ENCODE results near the gene SASH1.

Gene SASH1

DNA sequence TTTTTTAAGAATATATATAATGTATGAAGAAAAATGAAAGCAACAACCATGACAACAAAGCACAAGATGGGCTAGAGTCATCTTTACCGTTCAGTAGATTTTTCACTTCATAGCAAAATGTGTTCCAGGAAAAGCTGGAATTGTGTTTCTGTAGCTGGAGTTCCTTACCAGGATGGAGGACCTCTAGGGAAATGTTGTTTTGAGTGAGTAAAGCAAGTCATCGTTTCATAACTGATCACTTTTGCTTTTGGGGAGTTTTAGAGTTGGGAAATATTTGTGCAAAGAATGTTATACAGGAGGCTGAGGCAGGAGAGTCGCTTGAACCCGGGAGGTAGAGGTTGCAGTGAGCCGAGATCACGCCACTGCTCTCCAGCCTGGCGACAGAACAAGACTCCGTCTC, 151.6 kb downstream of the SASH1 start:
- no peak for DNase-seq (ENCODE audit: low read depth, low spot score)

DNA sequence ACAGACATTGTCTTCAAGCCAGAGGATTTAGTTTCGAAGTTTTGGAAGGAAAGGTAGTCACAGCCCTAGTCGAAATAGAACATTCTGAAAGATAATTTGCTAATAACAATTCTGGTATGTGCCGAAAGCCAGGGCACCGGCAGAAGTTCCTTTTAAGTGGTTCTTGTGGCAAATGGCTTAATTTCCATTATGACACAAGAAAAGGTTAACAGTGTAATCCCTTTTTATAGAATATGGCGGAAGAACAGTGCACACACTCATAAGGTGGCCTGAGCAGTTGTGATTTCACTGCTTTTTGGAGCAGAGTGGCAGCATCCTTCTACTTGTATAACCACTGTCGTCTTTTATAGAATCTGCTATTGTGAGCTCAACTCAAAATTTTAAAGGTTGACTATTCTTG, 152.4 kb downstream of the SASH1 start:
- no peak for DNase-seq (ENCODE audit: low read depth, low spot score)

DNA sequence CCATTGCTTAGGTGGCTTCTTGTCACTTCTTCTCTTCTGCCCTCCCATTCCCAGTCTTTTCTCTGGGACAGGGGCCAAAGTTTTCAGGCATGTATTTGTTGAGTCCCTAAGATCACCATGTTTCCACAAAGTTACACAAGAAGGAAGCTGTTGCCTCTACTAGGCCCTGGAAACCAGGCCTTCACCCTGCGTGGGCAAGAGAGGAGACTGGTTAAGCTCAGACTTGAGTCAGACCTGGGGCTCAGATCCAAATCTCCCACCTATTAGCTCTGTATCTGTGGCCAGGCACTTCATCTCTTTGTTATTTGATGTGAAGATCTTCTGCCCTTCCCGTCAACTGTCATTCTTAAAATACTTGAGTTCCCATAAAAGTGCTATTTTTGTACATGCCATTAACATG, 154.6 kb downstream of the SASH1 start:
- no peak for DNase-seq (ENCODE audit: low read depth, low spot score)

DNA sequence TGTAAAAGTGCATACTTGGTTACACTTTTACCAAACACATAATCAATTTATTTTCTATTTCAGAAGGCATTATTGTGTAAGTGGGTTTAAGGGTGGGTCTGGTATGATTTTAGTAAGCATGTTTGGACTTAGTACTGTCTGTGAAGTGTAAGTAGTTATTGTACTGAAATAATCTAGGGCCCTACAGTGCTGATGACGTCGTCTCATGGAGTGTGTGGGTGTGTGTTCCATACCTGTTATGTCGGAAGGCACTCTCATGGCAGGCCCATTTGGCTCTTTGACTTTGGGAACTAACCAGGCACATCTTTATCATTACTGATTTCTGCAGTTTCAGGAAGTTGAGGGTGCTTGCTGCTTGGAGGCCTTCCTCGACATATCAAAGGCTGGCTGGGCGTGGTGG, 155.1 kb downstream of the SASH1 start:
- DNase-seq (ENCODE audit: low read depth, low spot score): no peak

DNA sequence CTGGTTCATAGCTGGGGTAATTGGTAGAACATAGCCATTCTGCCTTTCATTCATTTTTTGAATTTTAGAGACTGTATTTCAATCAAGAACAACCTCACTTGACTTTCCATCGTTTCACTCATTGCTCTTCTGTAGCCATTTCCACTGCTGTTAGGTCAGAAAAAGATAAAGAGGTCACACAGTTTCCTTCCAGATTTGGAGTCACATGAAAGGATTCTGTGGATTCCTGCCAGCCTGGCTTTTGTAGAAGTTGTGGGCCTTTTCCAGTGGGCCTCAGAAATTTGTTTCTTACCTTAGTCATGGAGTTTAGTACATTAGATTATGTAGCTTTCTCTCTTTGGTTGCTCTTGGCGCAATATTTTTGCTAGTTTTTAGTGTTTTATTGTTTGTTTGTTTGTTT, 157.8 kb downstream of the SASH1 start:
- no peak for DNase-seq (ENCODE audit: low read depth, low spot score)

DNA sequence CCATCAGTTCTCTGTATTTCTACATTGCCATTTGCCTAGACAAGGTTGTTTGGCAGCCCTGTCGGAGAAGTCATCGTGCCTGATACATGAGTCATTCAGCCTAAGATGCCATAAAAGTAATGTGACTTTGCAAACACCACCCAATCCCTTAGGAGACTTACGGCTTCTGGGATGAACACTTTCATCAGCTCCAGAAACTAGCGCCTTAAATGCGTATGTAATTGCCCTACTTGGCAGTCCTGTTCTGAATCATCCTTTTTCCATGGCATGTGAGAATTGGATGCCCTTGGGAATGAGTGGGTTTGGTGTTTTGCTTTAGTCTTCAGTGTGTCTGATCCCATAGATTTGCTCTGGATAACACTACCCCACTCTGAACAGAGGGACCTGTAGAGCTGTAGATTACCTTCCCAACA, 158.5 kb downstream of the SASH1 start:
- no peak for DNase-seq (ENCODE audit: low read depth, low spot score)

DNA sequence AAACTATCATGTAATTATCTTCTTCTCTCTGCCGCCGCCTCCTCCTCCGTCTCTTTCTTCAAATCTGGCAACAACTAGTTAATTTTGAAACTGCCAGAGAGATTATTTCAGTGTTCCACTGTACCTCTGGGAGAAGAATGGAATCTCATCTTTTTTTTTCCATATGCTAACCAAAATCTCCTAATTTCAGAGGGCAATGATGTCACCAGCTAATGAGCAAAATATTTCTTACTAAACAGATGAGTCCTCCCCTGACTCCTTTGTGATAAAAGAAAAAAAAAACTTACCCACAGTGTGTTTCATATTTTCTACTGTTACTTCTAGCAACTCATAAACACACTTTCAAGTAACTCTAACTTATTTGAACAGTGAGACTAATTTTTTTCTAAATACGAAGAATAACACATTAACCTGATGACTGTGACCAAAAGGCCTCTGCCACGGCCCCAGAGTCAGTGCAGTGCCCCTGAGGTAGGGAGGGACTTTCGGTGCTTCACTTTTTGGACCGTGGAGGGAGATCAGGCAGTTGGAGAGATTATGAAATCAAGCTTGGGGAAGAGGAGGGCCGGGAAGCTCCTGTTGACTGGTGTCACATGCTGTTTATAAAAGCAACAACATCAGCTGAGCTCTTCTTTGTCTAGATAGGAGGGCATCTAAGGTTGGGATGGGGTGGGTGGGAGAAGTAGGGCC, 159.6 kb downstream of the SASH1 start:
- no peak for DNase-seq (ENCODE audit: low read depth, low spot score)

DNA sequence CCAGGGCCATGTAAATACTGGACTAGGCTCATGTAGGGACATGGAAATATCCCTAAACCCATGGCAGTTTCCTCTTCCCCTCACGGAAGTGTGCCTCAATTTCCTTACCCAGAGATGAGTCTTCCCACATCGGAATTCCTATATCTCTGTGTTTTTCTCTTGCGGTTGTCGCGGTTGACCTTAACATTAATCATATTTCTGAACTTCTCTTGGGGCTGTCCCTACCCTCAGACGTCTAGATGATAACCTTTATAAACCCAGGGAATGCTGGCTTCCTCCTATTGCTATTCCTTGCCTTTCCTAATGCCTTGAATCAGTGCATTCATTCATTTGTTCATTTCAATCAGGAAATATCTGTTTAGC, 160.1 kb downstream of the SASH1 start:
- no peak for DNase-seq (ENCODE audit: low read depth, low spot score)

DNA sequence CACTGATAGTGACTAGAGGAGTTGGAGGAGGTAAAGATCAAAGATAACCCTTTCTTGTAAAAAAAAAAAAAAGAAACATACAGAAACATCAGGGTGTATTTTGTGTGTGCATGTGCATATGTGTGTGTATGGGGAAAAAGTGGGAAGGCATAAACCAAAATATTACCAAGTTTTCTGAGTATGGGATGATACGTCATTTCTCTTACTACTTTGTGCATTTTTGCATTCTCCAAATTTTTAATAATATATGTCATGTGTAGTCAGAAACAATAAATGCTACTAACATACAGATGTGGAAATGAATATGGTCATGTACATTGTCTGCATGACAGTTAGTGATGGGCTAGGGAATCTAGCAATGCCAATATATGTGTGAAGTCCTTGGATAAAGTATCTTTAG, 161.1 kb downstream of the SASH1 start:
- no peak for DNase-seq (ENCODE audit: low read depth, low spot score)

DNA sequence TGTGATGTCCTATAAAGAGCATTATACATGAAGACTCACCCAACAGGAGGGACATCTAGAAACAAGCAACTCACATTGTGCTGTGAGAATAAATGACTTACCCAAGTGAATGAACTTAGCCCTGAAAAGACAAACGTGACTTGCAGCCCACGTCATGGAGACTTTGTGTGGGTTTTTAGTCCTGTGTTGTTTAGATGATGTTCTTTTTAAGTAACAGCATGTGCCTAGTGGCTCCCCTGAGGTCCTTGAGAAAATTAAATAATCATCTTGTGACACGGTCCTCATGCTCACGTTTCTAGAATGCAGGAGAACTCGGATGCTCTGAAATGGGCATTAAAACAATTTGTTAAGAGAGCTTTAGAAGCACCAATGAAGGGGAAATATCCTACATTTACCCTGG, 165.1 kb downstream of the SASH1 start:
- no peak for DNase-seq (ENCODE audit: low read depth, low spot score)

DNA sequence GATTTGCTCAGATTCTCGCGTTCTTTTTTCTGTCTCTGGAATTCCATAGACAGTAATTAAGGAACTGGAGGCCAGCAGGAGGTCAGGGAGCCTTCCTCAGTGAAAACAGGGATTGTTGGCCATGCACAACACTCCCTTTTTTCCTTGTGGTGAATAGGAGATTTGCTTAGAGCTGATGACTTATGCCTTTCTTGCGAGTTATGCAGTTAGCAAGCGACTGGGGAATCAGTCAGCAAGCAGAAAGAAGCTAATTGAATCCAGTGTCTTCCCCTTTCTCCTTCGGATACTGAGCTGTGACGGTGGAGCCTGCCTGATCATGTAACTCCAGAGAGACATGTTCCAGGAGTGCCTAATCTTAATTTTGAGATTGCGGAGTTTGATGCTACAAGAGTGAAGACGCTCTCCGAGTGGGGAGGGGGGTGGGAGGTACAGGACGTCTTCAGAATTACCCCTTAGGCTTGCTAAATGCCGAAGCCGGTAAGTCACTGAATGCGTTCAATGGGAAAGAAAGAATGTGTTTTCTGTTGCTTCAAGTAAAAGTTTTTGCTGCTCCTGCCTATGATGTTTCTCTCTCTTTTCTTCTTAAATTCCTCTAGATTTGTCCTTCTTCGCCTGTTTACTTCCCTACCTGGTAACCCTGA, 165.9 kb downstream of the SASH1 start:
- DNase-seq (ENCODE audit: low read depth, low spot score): no peak

DNA sequence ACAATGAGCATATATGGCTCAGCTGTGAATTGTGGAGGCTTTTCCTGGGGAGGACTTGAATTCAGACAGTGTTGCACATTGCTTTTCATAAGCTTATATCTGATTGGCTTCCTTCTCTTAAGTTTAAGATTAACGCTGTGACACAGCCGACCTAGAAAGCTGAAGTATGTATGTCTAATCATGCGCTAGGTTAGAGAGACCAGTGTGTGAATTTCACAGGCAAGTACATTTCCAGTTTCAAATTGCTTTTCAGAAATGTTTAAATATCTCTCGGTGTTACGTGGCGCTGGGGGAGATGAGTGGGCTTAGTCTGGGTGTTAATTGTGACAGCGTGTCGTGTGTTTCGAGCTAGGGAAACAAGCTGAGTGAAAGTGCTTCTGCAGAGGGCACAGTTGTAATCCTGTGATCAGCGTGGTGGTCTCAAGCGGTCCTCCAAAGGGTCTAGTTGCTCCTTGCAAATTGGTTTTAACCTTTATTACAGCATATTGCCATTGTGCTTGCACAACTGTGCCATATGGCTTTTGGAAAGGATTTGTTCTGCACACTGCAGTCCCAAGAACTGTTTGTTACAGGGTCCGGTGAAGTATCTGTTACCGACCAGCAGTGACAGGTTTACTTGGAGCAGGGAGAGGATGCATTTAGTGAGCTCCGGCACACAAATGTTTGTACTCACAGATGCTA, 166.6 kb downstream of the SASH1 start:
- DNase-seq (ENCODE audit: low read depth, low spot score): no peak

DNA sequence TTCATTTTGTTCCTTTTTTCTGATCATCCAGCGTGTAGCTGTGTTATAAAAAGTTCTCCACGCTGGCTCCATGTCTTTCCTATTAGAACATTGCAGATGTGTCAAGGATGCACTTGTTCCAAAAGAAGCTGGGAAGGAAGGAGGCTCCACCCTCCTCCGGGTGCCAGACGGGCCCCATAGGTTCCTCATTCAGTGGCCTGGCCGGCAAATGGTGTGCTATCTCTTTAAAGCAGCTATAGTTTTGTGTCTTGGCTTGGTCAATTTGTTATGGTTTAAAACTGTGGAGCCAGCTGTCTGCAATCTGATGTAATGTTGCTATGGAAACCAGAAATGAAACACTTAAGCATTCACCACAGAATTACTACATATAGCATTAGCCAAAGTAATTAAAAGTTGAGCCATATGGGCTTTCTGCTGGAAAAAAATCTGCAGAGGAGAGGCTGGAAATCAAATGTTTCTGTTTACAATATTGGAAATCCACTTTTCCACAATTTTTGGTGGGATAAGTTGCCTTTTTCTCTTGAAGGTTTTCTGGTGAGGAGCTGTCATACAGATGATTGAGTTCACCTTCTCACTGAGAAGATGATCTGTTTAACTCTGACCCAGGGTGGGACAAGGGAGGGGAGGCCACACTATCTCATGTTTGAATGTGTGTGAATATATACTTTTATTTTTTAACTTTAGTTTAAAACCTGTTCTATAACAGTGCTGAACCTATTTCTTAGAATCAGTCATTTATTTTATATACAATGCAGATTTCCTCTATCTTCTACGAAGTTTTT, 167.4 kb downstream of the SASH1 start:
- DNase-seq (ENCODE audit: low read depth, low spot score): no peak

DNA sequence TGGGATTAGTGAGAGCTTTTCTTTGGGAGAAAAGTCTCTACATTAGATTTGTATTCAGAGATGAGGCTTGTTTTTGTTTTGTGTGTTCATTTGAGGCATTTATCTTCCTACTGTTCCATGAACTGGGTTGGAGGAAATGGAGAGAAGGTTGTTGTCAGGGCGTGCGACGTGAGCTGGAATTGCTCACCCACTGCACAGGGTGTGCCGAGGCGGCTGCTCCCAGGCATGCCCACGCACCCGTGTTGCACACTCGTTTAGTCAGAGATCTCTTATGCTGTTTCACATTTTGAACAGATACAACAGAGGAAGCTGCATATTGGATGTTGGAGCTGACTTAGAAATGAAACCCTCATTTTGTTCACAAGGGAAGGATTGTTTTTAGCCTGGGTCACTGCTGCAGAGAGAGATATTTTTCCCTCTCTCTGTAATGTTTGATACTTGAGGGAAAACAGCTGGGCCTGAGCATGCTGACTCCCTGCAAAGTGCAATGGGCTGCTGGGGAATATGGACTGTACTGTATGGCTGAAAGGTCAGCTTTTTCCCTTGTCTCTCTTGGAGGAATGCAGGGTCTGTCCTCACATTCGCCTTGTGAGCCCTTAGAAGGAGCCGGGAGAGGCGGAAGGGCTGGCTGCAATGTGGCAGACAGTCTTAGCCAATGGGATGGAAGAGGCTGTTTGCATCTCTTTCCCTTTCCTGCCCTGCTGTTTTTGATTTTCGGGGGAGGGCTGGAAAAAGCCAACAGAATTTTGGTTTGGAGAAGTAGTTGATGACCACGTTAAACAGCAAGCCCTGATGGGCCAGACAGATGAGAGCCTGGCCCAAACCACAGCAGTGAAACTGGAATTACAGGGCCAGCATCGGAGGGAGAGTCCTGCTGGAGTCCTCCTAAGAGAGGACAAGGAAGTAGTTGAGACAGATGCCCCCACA, 170.8 kb downstream of the SASH1 start:
- DNase-seq (ENCODE audit: low read depth, low spot score): no peak

DNA sequence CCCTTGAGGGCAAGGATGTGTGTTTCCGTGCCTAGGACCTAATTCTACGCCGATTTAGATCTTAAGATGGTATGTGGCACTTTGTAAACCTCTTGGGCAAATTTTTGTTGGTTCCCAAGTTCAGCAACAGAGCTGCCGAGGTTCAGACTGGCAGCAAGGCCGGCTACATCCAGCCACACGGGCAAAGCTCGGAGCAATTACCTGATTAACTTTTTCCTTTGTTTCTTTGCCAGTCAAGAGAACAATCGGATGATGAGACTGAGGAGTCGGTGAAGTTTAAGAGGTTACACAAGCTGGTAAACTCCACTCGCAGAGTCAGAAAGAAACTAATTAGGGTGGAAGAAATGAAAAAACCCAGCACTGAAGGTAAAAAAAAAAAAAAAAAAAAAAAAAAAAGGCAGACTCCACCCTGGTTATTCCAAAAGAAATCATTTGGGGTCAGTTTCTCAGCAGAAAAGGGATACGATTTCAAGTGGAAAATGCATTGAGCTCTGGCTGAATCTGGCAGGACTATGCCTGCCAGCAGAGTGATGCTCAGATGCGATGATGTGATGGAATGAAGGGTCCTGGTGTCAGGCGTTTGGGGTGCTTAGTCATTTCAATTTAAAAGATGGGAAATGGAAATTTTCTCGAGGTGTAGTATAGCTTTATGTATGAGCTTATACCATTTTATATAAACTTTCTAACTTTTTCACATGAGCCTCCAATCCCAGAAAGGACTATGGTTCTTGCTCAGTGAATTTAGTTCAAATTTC, 171.6 kb downstream of the SASH1 start:
- DNase-seq (ENCODE audit: low read depth, low spot score): no peak

DNA sequence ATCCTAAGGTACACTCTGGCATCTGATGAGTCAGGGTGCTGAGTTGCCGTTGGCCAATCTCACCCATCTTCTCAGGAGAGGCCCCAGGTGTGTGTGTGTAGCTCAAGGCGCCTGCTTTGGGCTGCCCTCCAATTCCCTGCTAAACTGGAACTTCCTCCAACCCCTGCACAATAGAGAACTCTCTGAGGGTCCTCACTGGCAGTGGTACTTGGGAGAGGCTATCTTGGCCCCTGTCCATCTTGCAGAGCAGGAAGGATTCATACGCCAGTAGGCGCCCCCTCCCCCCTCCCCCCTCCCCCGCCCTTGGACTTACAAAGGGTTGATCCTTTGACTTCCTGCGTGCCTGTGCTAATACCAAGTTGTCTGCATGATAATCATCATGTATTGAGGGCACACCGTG, 173.6 kb downstream of the SASH1 start:
- no peak for DNase-seq (ENCODE audit: low read depth, low spot score)

DNA sequence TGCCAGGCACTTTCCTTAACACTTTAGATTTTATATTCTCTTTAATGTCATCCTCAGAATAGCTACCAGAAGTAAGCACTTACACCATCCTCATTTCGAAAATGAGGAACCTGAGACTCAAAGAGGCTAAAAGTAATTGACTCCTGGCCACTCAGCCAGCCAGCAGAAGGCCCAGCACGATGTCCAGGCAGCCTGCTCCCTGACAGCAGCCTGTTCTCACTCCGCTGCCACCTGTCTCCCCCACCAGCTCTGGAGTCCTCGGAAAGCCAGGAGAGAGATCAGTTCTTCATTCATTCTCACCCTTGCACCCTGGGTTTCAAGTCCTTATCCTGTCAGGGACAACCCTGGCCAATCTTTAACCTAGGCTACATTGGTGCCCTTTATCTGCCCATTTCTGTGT, 174.0 kb downstream of the SASH1 start:
- no peak for DNase-seq (ENCODE audit: low read depth, low spot score)

DNA sequence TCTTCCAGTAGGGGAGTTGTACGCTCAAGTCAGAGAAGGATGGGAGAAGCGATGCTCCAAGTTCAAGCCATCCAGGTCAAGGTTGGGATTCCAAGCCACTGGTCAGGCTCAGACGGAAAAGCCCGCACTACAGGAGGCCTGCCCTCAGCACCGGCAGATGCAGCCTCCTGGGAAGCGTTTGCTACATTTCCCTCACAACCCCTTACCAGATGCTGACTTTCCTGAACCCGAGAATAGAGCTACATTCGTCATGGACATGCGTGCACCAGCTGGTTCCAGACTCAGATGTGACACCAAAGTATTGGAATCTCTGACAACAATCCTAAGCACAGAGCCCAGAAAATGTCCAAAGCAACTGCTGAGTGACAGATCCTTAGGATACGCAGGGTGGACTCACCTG, 174.8 kb downstream of the SASH1 start:
- no peak for DNase-seq (ENCODE audit: low read depth, low spot score)

DNA sequence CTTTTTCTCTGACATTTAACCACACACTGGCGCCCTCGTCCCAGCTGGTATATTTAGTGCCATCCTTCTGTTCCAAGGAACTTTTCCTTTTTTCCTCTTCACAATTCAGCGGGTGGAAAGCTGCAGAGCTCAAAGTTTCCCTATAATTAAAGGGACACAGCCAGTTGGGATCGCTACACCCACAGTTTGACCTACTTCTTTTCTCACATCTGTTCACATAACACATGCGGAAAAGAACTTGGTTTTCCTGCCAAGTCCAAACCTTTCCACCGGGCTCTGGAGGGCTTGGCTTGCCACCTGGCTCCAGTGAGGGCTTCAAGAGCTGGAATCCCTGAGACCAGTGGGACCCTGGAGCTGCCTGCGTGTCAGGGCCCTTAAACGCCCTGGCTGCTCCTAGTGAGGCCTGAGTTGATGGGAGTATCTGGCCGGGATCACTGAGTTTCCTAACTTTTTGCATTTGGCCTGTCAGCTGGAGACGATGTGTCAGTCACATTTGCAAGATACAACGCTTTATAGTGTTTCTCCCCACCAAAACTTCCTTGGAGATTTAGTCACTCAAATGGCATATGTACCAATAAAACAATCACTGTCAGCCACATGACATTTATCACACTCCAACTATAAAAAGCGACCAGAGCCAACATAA, 176.0 kb downstream of the SASH1 start:
- no peak for DNase-seq (ENCODE audit: low read depth, low spot score)

All from iPS DF 19.7 (cell line).